Measurements from ENCODE around the gene TMEM208.

The TMEM208 gene

DNA sequence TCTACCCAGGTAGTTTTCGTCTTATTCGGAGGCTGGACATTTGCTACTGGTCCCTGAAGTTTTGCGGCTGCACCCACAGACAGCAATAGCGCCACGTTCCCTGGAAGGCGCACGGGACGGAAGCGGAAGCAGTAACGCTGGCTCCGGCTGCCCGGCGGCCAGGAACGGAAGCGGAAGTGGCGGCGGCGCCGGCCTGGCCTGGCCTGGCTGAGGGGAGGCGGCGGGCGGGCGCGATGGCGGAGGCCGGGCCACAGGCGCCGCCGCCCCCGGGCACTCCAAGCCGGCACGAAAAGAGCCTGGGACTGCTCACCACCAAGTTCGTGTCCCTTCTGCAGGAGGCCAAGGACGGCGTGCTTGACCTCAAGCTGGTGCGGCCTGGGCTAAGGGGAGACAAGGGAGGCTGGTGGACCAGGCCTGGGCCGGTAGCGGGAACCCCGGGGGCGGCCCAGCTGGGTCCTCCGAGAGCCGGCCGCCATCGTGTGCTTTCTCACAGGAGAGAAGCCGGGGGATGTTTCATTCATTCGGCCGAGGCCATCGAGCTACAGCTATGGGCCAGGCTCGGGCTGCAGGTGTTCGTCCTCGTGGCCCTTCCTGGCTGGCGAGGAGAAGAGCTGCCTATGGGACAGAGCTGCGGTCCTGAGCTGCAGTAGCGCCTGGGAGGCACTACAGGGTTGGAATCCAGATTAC, 34.8 kb upstream of the TMEM208 start, which contains the start of gene E2F4:
Gene E2F4, plus strand, starts transcription at position 161 of the 687 bp plus-strand sequence. Its CDS starts 73 bp downstream, at position 234.
- DNase-seq (ENCODE audit: low spot score): peak; percentile 85

DNA sequence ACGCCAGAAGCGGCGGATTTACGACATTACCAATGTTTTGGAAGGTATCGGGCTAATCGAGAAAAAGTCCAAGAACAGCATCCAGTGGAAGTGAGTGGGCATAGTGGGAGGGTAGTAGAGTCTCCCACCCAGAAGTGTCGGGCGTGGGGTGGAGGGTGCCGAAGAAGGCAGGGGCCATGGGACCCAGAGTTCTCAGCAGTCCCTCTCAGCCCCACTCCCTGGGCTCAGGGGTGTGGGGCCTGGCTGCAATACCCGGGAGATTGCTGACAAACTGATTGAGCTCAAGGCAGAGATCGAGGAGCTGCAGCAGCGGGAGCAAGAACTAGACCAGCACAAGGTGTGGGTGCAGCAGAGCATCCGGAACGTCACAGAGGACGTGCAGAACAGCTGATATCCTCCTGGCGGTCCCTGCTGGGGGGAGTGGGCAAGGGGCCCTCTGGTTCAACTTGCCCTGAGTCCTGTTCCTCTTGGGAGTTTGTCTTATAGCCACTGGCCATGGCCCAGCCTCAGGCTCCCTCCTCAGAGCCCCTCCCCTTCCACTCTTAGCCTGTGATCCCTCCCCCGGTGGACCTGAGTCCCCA, 34.1 kb upstream of the TMEM208 start:
- DNase-seq (ENCODE audit: low spot score): no peak

DNA sequence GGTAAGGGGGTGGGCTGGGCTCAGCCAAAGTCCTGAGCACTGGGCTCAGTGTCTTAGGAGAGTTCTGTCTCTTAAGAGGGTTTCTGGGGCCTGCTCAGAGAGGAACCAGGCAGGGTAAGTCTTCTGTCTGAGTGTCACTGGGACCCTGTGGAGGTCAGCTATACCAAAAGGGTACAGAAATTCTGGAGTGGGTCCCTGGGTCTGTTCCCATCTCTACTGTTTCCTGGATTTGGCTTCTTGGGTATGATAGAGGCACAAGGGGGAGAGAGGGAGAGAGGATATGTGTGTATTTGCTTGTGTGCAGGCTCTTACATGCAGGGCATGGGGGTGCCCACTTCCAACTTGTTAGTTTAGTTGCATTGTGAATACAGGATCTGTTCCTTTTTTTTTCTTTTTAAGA, 33.4 kb upstream of the TMEM208 start:
- DNase-seq (ENCODE audit: low spot score): no peak

DNA sequence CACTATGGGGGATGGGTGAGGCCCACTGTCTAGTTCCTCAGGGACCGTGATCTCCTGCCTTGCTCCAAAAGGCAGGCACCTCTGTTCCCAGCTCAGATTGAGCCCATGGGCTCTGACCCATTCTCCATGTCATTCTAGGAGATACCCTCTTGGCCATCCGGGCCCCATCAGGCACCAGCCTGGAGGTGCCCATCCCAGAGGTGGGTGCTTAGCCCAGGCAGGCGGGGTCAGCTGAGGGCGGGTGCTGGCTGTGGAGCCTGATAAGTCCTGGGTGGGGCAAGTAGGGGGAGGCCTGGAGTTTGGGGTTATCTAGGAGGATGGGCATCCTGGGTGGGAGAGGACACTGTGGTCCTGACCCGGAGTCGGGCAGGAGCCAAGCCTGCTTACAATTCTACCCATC, 32.7 kb upstream of the TMEM208 start:
- DNase-seq (ENCODE audit: low spot score): no peak

DNA sequence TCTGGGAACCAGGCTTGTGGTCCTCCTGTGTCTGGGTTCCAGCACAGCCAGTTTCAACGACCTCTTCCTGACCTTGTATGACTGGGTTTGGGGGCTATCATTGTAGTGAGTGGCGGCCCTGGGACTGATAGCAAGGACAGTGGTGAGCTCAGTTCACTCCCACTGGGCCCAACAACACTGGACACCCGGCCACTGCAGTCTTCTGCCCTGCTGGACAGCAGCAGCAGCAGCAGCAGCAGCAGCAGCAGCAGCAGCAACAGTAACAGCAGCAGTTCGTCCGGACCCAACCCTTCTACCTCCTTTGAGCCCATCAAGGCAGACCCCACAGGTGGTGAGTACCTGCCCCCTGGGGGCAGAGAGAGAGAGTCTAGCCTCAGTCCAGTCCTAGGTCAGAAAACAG, 31.3 kb upstream of the TMEM208 start:
- no peak for DNase-seq (ENCODE audit: low spot score)

DNA sequence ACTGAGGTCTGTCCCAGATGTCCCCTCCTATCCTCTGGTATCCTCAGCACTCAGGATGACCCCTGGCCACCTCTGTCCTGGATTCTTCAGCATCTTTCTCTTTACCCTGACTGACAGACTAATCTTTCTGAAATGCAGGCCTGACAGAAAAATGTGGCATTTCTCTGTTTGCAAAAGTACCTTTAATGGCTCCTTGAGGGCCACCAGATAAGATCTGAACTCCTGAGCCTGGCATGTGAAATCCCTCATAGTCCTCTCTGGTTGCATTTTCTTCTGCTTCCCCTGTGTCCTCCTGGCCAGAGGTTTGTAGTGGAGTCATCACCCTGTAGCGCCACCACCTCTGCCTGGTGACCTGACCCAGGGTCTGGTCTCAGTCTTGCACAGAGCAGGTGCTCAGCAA, 30.0 kb upstream of the TMEM208 start:
- DNase-seq (ENCODE audit: low spot score): no peak

DNA sequence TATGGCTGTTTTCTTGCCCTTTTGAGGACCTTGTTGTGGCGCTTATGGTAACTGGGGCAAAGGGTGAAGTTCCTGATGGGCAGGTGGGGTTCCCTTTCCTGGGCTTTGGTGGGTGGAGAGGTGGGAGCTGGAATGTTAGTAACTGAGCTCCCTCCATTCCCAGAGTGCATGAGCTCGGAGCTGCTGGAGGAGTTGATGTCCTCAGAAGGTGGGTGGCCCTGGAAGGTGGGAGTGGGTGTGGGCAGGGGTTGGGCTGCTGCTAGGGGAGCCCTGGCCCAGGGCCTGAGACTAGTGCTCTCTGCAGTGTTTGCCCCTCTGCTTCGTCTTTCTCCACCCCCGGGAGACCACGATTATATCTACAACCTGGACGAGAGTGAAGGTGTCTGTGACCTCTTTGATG, 29.2 kb upstream of the TMEM208 start:
- DNase-seq (ENCODE audit: low spot score): no peak

DNA sequence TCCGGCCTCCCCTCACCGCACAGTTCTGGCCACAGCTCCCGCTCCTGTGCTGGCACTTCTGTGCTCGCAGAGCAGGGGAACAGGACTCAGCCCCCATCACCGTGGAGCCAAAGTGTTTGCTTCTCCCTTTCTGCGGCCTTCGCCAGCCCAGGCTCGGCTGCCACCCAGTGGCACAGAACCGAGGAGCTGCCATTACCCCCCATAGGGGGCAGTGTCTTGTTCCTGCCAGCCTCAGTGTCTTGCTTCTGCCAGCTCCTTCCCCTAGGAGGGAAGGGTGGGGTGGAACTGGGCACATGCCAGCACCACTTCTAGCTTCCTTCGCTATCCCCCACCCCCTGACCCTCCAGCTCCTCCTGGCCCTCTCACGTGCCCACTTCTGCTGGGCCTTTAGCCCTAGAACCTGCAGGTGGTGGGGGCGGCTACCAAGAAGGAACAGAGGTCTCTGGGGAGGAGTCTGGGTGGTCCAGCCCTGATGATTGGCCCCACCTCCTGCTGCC, 28.6 kb upstream of the TMEM208 start:
- no peak for DNase-seq (ENCODE audit: low spot score)

DNA sequence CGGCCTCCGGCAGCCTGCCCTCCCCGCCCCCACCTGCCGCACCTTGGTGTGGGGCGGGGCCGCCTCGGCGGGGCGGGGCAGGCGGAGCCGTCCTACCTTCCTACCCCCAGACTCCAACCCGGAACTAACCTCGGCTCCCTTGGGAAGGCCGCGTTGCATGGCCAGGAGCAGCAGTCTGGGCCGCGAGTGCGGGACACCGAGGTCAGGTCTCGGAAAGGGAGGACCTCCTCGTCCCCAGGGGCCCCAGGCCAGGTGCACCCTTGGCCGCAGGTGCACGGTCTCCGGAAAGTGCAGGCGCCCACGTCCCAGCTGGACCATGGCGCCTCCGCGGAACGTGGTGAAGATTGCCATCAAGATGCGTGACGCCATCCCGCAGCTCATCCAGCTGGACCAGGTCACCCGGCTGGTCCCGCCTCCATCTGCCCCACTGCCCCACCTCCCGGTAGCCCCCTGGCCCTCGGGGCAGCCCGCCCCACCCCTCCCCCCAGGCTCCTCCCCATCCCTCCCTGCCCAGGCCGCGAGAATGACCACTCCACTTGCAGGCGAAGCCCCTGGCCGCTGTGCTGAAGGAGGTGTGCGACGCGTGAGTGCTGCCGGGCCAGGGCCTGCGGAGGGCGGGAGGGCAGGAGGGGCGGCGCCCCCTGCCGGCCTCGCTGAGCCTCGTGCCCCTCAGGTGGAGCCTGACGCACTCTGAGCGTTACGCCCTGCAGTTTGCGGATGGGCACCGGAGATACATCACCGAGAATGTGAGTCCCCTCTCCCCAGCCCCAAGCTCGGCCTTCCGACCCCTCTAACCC, 27.7 kb upstream of the TMEM208 start, which contains the start of gene ELMO3:
Gene ELMO3, plus strand, starts transcription at position 121 of the 797 bp plus-strand sequence. Its CDS starts 196 bp downstream, at position 317.
- DNase-seq (ENCODE audit: low spot score): no peak

DNA sequence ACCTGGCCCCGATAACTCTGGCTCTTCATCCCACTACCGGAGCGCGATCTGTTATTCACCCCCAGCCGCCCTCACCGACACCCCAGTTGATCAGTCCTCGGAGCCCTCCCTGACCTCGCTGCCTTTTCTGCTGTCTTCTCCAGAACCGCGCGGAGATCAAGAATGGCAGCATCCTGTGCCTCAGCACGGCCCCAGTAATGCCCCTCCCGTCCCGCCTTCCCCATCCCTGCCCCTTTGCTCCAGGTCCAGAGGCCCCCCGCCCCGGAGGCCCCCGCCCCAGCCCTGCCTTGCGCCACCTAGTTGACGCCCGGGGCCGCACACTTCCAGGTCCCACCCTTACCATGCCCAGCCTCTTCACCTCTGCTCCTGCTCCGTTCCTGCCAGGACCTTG, 27.1 kb upstream of the TMEM208 start:
- DNase-seq (ENCODE audit: low spot score): no peak

DNA sequence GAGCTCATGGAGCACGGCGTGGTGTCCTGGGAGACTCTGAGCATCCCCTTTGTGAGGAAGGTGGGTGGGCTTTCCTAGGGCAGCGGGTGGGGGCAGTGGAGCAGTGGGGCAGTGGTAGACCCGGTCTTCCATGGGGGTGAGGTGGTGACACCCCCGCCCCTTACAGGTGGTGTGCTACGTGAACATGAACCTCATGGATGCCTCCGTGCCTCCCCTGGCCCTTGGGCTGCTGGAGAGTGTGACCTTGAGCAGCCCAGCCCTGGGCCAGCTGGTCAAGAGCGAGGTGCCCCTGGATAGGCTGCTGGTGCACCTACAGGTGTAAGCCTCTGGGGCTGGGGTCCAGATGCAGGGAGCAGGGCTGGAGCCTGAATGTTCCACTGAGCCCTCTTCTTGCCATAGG, 26.4 kb upstream of the TMEM208 start:
- no peak for DNase-seq (ENCODE audit: low spot score)

DNA sequence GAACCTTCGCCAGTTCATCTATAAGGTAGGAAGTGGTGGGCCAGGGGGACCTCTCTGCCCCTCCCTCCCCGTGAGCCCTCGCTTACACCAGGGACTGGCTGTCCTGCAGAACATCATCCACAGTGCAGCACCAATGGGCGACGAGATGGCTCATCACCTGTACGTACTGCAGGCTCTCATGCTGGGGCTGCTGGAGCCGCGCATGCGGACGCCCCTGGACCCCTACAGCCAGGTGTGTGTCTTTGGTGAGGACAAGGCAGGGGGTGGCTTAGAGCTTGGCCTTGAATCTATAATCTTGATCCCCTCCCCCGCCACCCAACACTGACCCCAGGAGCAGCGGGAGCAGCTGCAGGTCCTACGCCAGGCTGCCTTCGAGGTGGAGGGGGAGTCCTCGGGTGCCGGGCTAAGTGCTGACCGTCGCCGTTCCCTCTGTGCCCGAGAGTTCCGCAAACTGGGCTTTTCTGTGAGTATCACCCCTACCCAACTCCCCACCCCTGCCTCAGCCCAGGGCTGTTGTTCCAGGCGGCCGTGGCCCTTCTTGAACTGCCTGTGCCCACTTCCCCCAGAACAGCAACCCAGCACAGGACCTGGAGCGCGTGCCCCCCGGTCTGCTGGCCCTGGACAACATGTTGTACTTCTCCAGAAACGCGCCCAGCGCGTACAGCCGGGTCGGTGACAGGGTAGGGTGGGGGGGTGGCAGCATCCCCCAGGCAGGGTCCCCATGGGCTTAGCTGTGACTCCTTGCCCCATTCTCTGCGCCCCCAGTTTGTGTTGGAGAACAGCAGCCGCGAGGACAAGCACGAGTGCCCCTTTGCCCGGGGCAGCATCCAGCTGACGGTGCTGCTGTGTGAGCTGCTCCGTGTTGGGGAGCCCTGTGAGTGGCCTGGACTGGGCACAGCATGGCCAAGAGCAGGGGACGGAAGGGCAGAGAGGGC, 25.3 kb upstream of the TMEM208 start:
- DNase-seq (ENCODE audit: low spot score): no peak

DNA sequence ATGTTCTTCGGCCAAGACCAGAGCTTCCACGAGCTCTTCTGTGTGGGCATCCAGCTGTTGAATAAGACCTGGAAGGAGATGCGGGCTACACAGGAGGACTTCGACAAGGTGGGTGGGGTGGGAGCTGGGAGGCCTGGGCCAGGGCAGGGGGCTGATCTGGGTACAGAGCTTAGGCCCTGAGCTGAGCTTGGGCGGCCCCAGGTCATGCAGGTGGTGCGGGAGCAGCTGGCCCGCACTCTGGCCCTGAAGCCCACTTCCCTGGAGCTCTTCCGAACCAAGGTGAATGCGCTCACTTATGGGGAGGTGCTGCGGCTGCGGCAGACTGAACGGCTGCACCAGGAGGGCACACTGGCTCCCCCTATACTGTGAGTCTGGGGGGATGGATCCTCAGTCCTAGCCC, 24.5 kb upstream of the TMEM208 start:
- DNase-seq (ENCODE audit: low spot score): no peak

DNA sequence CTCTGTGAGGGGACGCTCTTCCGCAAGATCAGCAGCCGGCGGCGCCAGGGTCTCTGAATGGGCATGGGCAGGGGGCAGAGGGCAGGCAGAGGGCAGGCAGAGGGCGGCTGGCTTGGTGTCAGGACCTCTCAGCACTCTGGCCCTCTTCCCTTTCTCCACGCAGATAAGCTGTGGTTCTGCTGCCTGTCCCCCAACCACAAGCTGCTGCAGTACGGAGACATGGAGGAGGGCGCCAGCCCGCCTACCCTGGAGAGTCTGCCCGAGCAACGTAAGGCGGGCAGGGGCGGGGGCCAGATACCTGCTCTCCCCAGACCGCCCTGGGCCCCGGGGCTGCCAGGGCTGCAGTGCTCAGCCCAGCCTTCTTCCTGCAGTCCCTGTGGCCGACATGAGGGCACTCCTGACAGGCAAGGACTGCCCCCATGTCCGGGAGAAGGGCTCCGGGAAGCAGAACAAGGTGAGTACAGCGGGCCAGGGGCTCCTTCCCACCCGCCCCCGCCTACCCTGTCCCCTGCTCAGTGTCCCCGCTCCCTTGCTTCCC, 23.9 kb upstream of the TMEM208 start:
- DNase-seq (ENCODE audit: low spot score): no peak

DNA sequence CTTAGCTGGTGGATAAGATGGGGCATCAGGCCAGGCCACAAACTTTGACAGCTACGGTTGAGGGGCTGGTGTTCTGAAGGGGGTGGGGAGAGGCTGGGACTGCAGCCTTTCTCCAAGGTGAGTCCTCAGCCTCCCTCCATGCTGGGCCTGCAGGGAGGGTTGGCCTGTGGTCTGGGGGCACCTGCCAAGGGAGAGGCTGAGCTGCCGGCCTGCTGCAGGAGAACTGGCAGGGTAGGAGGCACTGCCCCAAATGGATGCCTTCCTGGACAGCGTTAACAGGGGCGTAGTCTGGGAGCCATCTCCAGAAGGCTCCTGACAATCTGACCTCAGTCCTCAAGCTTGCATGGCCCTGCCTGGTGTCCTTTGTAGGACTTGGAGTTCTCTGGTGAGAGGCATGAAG, 22.9 kb upstream of the TMEM208 start:
- no peak for DNase-seq (ENCODE audit: low spot score)

DNA sequence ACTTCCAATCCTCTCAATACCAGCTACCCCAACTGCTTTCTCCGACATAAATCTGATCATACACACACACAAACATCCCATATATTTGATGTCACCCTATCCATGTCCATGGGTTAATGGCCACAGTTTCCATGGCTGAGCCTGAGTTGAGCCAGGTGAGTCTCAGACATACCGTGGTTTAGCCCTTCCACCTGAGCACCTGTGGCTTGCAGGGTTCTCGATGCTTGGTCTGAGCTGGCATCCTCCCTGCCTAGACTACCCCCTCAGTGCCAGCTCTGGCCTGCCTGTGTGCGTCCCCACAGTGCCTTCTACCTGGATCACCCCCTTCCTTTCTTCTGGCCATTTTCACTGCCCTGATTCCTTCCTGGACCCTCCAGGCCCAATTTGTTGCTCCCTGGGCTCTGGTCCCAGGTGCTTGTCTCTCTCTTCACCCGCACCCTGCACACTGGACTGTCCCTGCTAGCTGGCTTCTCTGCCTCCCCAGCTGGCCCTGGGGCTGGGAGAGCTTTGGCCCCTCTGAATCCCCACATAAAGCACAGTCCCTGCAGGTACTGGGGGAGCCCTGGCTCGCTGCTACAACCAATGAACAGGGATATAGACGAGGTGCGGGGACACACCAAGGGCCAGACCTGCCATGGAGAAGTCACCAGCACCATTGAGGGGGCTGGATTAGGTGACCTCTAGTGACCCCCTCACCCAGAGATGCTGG, 20.6 kb upstream of the TMEM208 start:
- no peak for DNase-seq (ENCODE audit: low spot score)

DNA sequence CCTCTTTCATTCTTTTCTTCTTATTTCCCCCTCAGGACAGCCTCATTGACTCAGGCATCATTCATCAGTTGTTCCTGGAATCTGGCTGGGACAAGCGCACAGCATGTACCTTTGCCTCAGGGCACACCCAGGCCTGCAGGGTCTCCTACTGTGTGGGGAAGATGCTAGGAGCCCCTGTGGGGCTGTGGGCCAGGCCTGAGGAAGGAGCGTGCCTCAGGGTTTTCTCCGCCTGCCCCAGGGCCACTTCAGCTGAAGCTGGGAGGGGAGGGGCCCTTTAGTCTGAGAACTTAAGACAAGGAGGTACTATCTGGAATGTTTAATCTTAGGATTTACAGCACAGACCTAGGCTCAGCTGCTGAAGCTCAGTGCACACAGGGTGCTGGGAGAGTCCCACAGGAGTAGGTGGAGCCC, 20.1 kb upstream of the TMEM208 start:
- no peak for DNase-seq (ENCODE audit: low spot score)

DNA sequence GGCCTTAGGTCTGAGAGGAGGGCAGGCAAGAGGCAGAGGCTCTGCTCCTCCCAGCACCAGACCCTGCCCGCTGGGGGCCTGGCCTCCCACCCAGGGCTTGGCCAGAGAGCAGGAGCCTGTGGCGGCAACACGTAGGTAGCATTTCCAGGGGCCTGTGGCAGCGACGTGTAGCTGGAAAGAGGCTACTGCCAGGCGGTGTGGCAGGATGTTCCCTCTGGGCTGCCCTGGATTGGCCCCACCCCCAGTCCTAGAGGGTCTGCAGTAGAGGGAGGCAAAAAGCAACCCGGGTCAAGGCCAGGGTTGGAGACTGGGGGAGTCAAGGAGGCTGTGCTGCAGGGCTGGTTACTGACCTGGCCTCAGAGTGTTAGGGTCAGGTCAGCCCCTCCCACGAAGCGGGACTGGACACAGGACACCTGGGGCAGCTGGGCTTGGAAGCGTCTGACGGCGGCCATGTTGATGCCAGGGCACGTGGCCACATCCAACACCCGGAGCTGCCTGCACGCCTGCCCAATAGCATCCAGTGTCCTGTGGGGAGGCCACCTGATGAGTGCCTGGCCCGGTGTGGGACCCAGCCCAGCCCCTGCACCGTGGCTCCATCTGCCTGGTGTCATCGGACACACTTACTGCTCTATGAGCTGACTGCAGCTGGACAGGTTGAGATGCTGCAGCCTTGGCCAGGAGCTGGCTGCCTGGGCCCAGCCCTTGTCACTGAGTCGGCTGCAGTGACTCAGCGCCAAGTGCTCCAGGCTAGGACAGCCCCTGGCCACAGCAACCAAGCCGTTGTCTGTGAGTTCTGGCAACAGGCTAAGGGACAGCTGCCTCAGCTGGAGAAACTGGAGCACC, 19.5 kb upstream of the TMEM208 start:
- DNase-seq (ENCODE audit: low spot score): no peak

DNA sequence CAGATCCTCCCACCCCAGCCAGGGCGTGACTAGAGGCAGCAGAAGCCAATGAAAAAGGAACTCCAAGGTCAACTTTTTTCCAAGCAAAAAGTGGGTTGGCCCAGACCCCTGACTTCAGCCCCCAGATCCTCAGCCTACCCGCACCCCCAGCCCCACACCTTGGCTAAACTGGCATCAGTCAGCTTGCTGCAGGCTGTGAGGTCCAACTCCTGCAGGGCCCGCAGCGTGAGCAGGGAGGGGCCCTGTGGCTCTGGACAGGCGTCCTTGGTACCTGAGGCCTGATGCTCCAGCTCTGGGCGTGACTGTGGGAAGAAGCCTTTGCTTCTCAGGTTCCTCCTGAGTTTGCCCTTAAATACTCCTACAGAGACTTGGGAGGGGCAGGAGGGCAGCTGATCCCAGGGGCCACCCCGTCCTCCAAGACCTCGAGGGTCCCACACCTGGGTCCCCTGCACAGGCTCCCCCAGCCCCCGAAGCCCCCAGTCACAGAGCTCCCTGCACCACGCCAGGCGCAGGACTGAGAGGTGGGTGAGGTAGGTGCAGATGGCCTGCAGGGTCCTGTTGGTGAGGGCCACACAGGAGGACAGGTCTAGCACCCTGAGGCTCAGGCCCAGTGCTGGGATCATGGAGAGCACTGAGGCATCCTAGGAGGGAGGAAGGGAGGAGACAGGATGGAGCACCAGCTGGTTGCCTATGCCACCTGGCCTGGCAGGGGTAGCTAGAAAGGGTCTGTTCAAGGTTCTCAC, 18.6 kb upstream of the TMEM208 start:
- DNase-seq (ENCODE audit: low spot score): no peak
